H9 (cell line): ENCODE data around the gene RUNDC3A. TPM values are rescaled to one million over a fixed set of nuclear protein-coding genes. Genes with fewer than 3 reads are reported as not detected.

Experiments used
- DNase-seq: peaks from one replicate; pipeline ENCODE4 v3.0.0-alpha.2; 2017
- H2AFZ ChIP-seq: one replicate; pipeline ENCODE4 v1.6.1; 2013; ENCODE audit warnings: mild to moderate bottlenecking, low read length, control low read depth, moderate library complexity
- H2AK5ac ChIP-seq: 2 replicates; pipeline ENCODE4 v1.6.1; 2013; ENCODE audit warnings: low read length, control low read depth, mixed read lengths; ENCODE audit not compliant: insufficient read length
- H2BK120ac ChIP-seq: one replicate; pipeline ENCODE4 v1.6.1; 2013; ENCODE audit warnings: low read depth, mild to moderate bottlenecking, low read length, control low read depth, inconsistent platforms; ENCODE audit not compliant: poor library complexity, severe bottlenecking
- H2BK12ac ChIP-seq: 2 replicates; pipeline ENCODE4 v1.6.1; 2013; ENCODE audit warnings: low read length, control low read depth, mixed read lengths, low read depth; ENCODE audit not compliant: insufficient read length
- H2BK15ac ChIP-seq: 2 replicates; pipeline ENCODE4 v1.6.1; 2013; ENCODE audit warnings: low read depth, low read length, control low read depth
- H2BK20ac ChIP-seq: one replicate; pipeline ENCODE4 v1.6.1; 2013; ENCODE audit warnings: low read depth, mild to moderate bottlenecking, low read length, control low read depth, inconsistent platforms; ENCODE audit not compliant: poor library complexity, severe bottlenecking
- H2BK5ac ChIP-seq: 2 replicates; pipeline ENCODE4 v1.6.1; 2013; ENCODE audit warnings: low read length, control low read depth, mixed read lengths; ENCODE audit not compliant: insufficient read length
- H3K14ac ChIP-seq: 2 replicates; pipeline ENCODE4 v1.6.1; 2013; ENCODE audit warnings: low read length, control low read depth; ENCODE audit not compliant: insufficient read depth
- H3K18ac ChIP-seq: 2 replicates; pipeline ENCODE4 v1.6.1; 2013; ENCODE audit warnings: low read depth, mild to moderate bottlenecking, mixed read lengths, low read length, control low read depth; ENCODE audit not compliant: insufficient read length
- H3K23ac ChIP-seq: 2 replicates; pipeline ENCODE4 v1.6.1; 2013; ENCODE audit warnings: low read length, control low read depth, mixed read lengths, low read depth; ENCODE audit not compliant: insufficient read length
- H3K23me2 ChIP-seq: 2 replicates; pipeline ENCODE4 v1.6.1; 2013; ENCODE audit warnings: low read depth, mild to moderate bottlenecking, mixed read lengths, low read length, control low read depth; ENCODE audit not compliant: insufficient read length, poor library complexity, severe bottlenecking
- H3K27ac ChIP-seq: 2 replicates; pipeline ENCODE4 v1.5.1; 2013; ENCODE audit warnings: low read length, control low read depth, mixed read lengths, low read depth; ENCODE audit not compliant: insufficient read length
- H3K27me3 ChIP-seq: 2 replicates; pipeline ENCODE4 v1.6.1; 2013; ENCODE audit warnings: low read length, control low read depth, inconsistent platforms; ENCODE audit not compliant: insufficient read depth
- H3K4ac ChIP-seq: 2 replicates; pipeline ENCODE4 v1.6.1; 2013; ENCODE audit warnings: low read depth, mild to moderate bottlenecking, control low read depth, inconsistent platforms, low read length, moderate library complexity
- H3K4me1 ChIP-seq: 2 replicates; pipeline ENCODE4 v1.6.1; 2013; ENCODE audit warnings: low read length, control low read depth, inconsistent platforms; ENCODE audit not compliant: insufficient read depth
- H3K4me2 ChIP-seq: 2 replicates; pipeline ENCODE4 v1.6.1; 2013; ENCODE audit warnings: low read length, control low read depth, mixed read lengths; ENCODE audit not compliant: insufficient read length, insufficient read depth
- H3K56ac ChIP-seq: 2 replicates; pipeline ENCODE4 v1.6.1; 2013; ENCODE audit warnings: low read depth, mild to moderate bottlenecking, mixed read lengths, low read length, control low read depth; ENCODE audit not compliant: insufficient read length
- H3K79me1 ChIP-seq: 2 replicates; pipeline ENCODE4 v1.6.1; 2013; ENCODE audit warnings: low read depth, mild to moderate bottlenecking, moderate library complexity, low read length, control low read depth, inconsistent platforms; ENCODE audit not compliant: insufficient read depth, poor library complexity, severe bottlenecking
- H3K79me2 ChIP-seq: 2 replicates; pipeline ENCODE4 v1.6.1; 2013; ENCODE audit warnings: low read length, control low read depth, inconsistent platforms; ENCODE audit not compliant: insufficient read depth
- H3K9ac ChIP-seq: 2 replicates; pipeline ENCODE4 v1.6.1; 2013; ENCODE audit warnings: low read length, control low read depth, mixed read lengths; ENCODE audit not compliant: insufficient read length; ENCODE audit errors: extremely low read depth
- H3K9me3 ChIP-seq: one replicate; pipeline ENCODE4 v1.6.1; 2013; ENCODE audit warnings: low read depth, low read length, inconsistent platforms; ENCODE audit not compliant: control insufficient read depth
- H3T11ph ChIP-seq: one replicate; pipeline ENCODE4 v1.6.1; 2013; ENCODE audit warnings: mild to moderate bottlenecking, low read length, control low read depth, inconsistent platforms
- H4K20me1 ChIP-seq: one replicate; pipeline ENCODE4 v1.6.1; 2013; ENCODE audit not compliant: control insufficient read depth, insufficient read length, insufficient read depth
- H4K5ac ChIP-seq: 2 replicates; pipeline ENCODE4 v1.6.1; 2013; ENCODE audit warnings: low read depth, mild to moderate bottlenecking, mixed read lengths, low read length, control low read depth; ENCODE audit not compliant: insufficient read length
- H4K8ac ChIP-seq: replicated peaks from 2 replicates; pipeline ENCODE4 v1.6.1; 2013; ENCODE audit warnings: low read length, control low read depth, mixed read lengths, low read depth; ENCODE audit not compliant: insufficient read length
- H4K91ac ChIP-seq: 2 replicates; pipeline ENCODE4 v1.6.1; 2013; ENCODE audit warnings: low read depth, mild to moderate bottlenecking, moderate library complexity, mixed read lengths, low read length, control low read depth; ENCODE audit not compliant: insufficient read length
- H3K27ac Mint-ChIP-seq, 3 experiments: 2 replicates in 2 of 3; 3 replicates in 1 of 3; pipeline ENCODE4 v1.8.0; 2020 to 2021; ENCODE audit warnings: mixed read lengths in 3 of 3, mild to moderate bottlenecking in 1 of 3, moderate library complexity in 1 of 3
- H3K27me3 Mint-ChIP-seq: 2 replicates; pipeline ENCODE4 v1.8.0; 2021; ENCODE audit warnings: low read depth, mild to moderate bottlenecking, moderate library complexity, mixed read lengths
- H3K36me3 Mint-ChIP-seq, 3 experiments: 2 replicates in 2 of 3; 3 replicates in 1 of 3; pipeline ENCODE4 v1.8.0; 2020 to 2021; ENCODE audit warnings: low read depth in 3 of 3, mixed read lengths in 3 of 3; ENCODE audit not compliant: insufficient read depth in 1 of 3
- H3K4me1 Mint-ChIP-seq, 2 experiments: 2 replicates each; pipeline ENCODE4 v1.8.0; 2020; ENCODE audit warnings: mixed read lengths in 2 of 2
- H3K4me3 Mint-ChIP-seq, 2 experiments: 2 replicates in 1 of 2; 3 replicates in 1 of 2; pipeline ENCODE4 v1.8.0; 2020 to 2021; ENCODE audit warnings: mild to moderate bottlenecking in 2 of 2, mixed read lengths in 2 of 2, moderate library complexity in 1 of 2
- H3K9me3 Mint-ChIP-seq, 2 experiments: 2 replicates in 1 of 2; 3 replicates in 1 of 2; pipeline ENCODE4 v1.8.0; 2020; ENCODE audit warnings: mild to moderate bottlenecking in 2 of 2, mixed read lengths in 2 of 2, moderate library complexity in 1 of 2
- CTCF ChIP-seq: fragments of 200-600 bp; sonication (generic); conservative IDR thresholded peaks from 3 replicates; pipeline ENCODE4 v1.8.0; 2021; ENCODE audit warnings: antibody characterized with exemption, mild to moderate bottlenecking
- WGBS: extraction: QIAGEN DNeasy Blood & Tissue Kit; methylation state at CpG from one replicate; pipeline ENCODE4 v1.1.7; 2013; ENCODE audit warnings: missing lambda C conversion rate, low lambda C conversion rate, mixed read lengths; ENCODE audit not compliant: insufficient read length; ENCODE audit errors: extremely low coverage; 5-methylcytosine and 5-hydroxymethylcytosine counted together
- total RNA-seq: library from RNA; stranded (reverse); gene quantifications from 2 replicates; pipeline ENCODE4 v1.2.1, GENCODE V29; 2021

The RUNDC3A gene
- total RNA-seq, 1 experiment from 2014 or later: 3.8 TPM

GRCh38 chr17:44279666-44280391 is 28.6 kb upstream of the RUNDC3A start:
- Histone ChIP-seq H3K79me2 (no peaks in the 10 kb centered on the region), H2BK5ac (no peak overlapping the region), H4K8ac (peak overlapping the region; percentile 50), H2BK20ac (no peak overlapping the region), H3K79me1 (no peaks in the 10 kb centered on the region), H3K27me3 (no peaks in the 10 kb centered on the region), H2BK120ac (no peak overlapping the region), H3K27ac (no peak overlapping the region), H2BK12ac (no peak overlapping the region), H3K14ac (peak overlapping the region; percentile 81), H3K23me2 (peaks cover 4% of the 10 kb centered on the region), H3T11ph (no peak overlapping the region), H3K9me3 (no peaks in the 10 kb centered on the region), H3K4ac (no peak overlapping the region), H3K4me1 (peaks cover 8% of the 10 kb centered on the region; the same call in 1 of the 2 replicates), H2BK15ac (no peak overlapping the region), H3K23ac (no peak overlapping the region), H2AFZ (no peak overlapping the region), H3K18ac (peak overlapping the region; percentile 64), H4K5ac (peak overlapping the region; percentile 23), H3K56ac (no peak overlapping the region), H3K4me2 (no peak overlapping the region), H3K9ac (no peak overlapping the region), H4K20me1 (no peaks in the 10 kb centered on the region), H4K91ac (no peak overlapping the region), H2AK5ac (no peak overlapping the region)
- WGBS: no CpG with 5 or more reads among the region's 20 CpGs
- Mint-ChIP-seq H3K27ac (peak overlapping the region; percentile 26 to 78 (median 49); a peak in 4 of 7 replicates), H3K27me3 (peaks cover 3% of the 10 kb centered on the region), H3K9me3 (no peaks in the 10 kb centered on the region), H3K4me3 (peak overlapping the region in 1 of 2 experiments; percentile 25; a peak in 2 of 5 replicates), H3K36me3 (no peaks in the 10 kb centered on the region), H3K4me1 (peaks cover 13 to 26% of the 10 kb centered on the region in 2 experiments)
- DNase-seq: peak; percentile 96
- TF ChIP-seq CTCF: no peak
